HEK293 (cell line): Measurements from ENCODE around the gene ANKZF1.

Source experiments
- INSM2 ChIP-seq: fragments of 450-650 bp; formaldehyde crosslinking; IDR thresholded peaks from 2 replicates; pipeline ENCODE4 v1.5.1; 2016; ENCODE audit warnings: missing biosample characterization, missing genetic modification characterization
- OSR2 ChIP-seq: fragments of 450-650 bp; formaldehyde crosslinking; IDR thresholded peaks from 2 replicates; pipeline ENCODE4 v1.5.1; 2016; ENCODE audit warnings: missing biosample characterization, missing genetic modification characterization
- PATZ1 ChIP-seq: fragments of 450-650 bp; formaldehyde crosslinking; IDR thresholded peaks from 2 replicates; pipeline ENCODE4 v1.5.1; 2016; ENCODE audit warnings: missing biosample characterization, missing genetic modification characterization
- PRDM10 ChIP-seq: fragments of 450-650 bp; formaldehyde crosslinking; IDR thresholded peaks from 2 replicates; pipeline ENCODE4 v1.5.1; 2016; ENCODE audit warnings: missing biosample characterization, missing genetic modification characterization
- RBAK ChIP-seq: fragments of 450-650 bp; formaldehyde crosslinking; IDR thresholded peaks from 2 replicates; pipeline ENCODE4 v1.5.1; 2016; ENCODE audit warnings: missing biosample characterization, missing genetic modification characterization
- ZBTB10 ChIP-seq: fragments of 450-650 bp; formaldehyde crosslinking; IDR thresholded peaks from 2 replicates; pipeline ENCODE4 v1.5.1; 2016; ENCODE audit warnings: missing biosample characterization, missing genetic modification characterization
- ZBTB26 ChIP-seq: fragments of 450-650 bp; formaldehyde crosslinking; optimal IDR thresholded peaks from 2 replicates; pipeline ENCODE3; 2016; ENCODE audit warnings: missing biosample characterization, mild to moderate bottlenecking, missing genetic modification characterization
- ZBTB6 ChIP-seq: fragments of 450-650 bp; formaldehyde crosslinking; IDR thresholded peaks from 2 replicates; pipeline ENCODE4 v1.5.1; 2017; ENCODE audit warnings: missing biosample characterization, missing genetic modification characterization
- ZBTB8A ChIP-seq: fragments of 450-650 bp; formaldehyde crosslinking; IDR thresholded peaks from 2 replicates; pipeline ENCODE4 v1.5.1; 2016; ENCODE audit warnings: missing biosample characterization, missing genetic modification characterization
- ZNF223 ChIP-seq: fragments of 450-650 bp; formaldehyde crosslinking; IDR thresholded peaks from 2 replicates; pipeline ENCODE4 v1.5.1; 2016; ENCODE audit warnings: missing biosample characterization, missing genetic modification characterization
- ZNF248 ChIP-seq: fragments of 450-650 bp; formaldehyde crosslinking; IDR thresholded peaks from 2 replicates; pipeline ENCODE4 v1.5.1; 2017; ENCODE audit warnings: missing biosample characterization, missing genetic modification characterization
- ZNF280D ChIP-seq: fragments of 450-650 bp; formaldehyde crosslinking; IDR thresholded peaks from 2 replicates; pipeline ENCODE4 v1.5.1; 2016; ENCODE audit warnings: missing biosample characterization, missing genetic modification characterization
- ZNF341 ChIP-seq: fragments of 450-650 bp; formaldehyde crosslinking; IDR thresholded peaks from 2 replicates; pipeline ENCODE4; 2016; ENCODE audit warnings: low read depth, missing biosample characterization, missing genetic modification characterization
- ZNF529 ChIP-seq: fragments of 450-650 bp; formaldehyde crosslinking; IDR thresholded peaks from 2 replicates; pipeline ENCODE4 v1.5.1; 2017; ENCODE audit warnings: missing genetic modification characterization, missing biosample characterization; ENCODE audit not compliant: insufficient replicate concordance
- ZNF560 ChIP-seq: fragments of 450-650 bp; formaldehyde crosslinking; IDR thresholded peaks from 2 replicates; pipeline ENCODE4 v1.5.1; 2017; ENCODE audit warnings: missing biosample characterization, missing genetic modification characterization, borderline replicate concordance
- ZNF610 ChIP-seq: fragments of 450-650 bp; formaldehyde crosslinking; IDR thresholded peaks from 2 replicates; pipeline ENCODE4 v1.5.1; 2016; ENCODE audit warnings: missing biosample characterization, missing genetic modification characterization, borderline replicate concordance
- ZNF707 ChIP-seq: fragments of 450-650 bp; formaldehyde crosslinking; IDR thresholded peaks from 2 replicates; pipeline ENCODE4 v1.5.1; 2016; ENCODE audit warnings: missing biosample characterization, missing genetic modification characterization
- ZNF837 ChIP-seq: fragments of 450-650 bp; formaldehyde crosslinking; IDR thresholded peaks from 2 replicates; pipeline ENCODE4 v1.5.1; 2016; ENCODE audit warnings: missing biosample characterization, missing genetic modification characterization
- ZSCAN4 ChIP-seq: fragments of 450-650 bp; formaldehyde crosslinking; IDR thresholded peaks from 2 replicates; pipeline ENCODE4 v1.5.1; 2017; ENCODE audit warnings: missing biosample characterization, missing genetic modification characterization

The ANKZF1 gene

GRCh38 chr2:219277703-219278654, 48.4 kb downstream of the ANKZF1 start (continued):
- TF ChIP-seq ZNF837 (tag by site-specific recombination): no peak
- no peak for TF ChIP-seq ZNF248
- no peak for TF ChIP-seq ZBTB6 (tag by site-specific recombination)
- no peak for TF ChIP-seq ZBTB8A
- TF ChIP-seq ZNF610 (tag by site-specific recombination): no peak
- peak; percentile 40 for TF ChIP-seq PRDM10
- no peak for TF ChIP-seq RBAK
- TF ChIP-seq ZBTB10 (tag by site-specific recombination): no peak
- no peak for TF ChIP-seq PATZ1 (tag by site-specific recombination)
- TF ChIP-seq ZBTB26 (tag by site-specific recombination): no peak
- TF ChIP-seq ZNF341: peak; percentile 60
- TF ChIP-seq ZNF223 (tag by site-specific recombination): no peak
- TF ChIP-seq ZSCAN4: no peak
- TF ChIP-seq OSR2: no peak
- TF ChIP-seq INSM2 (tag by site-specific recombination): no peak
- TF ChIP-seq ZNF707 (tag by site-specific recombination): no peak
- TF ChIP-seq ZNF560: no peak
- TF ChIP-seq ZNF529 (tag by site-specific recombination): no peak
- TF ChIP-seq ZNF280D (tag by site-specific recombination): no peak
